Activated T-helper 9 cell treated with anti-CD3 and anti-CD28 coated beads, Interleukin-2, amount 50 U/mL, for 16 hours (primary cell): Measurements from ENCODE around the gene PRKN.

Source experiments
- DNase-seq: peaks from one replicate; pipeline ENCODE4 v3.0.0-alpha.2; 2020; ENCODE audit warnings: low read depth

PRKN gene

GRCh38 chr6:161956082-161956481 lies 771.5 kb downstream of the PRKN start:
- no peak for DNase-seq

GRCh38 chr6:161954699-161955276 lies 772.8 kb downstream of the PRKN start:
- DNase-seq, result no peak

- DNase-seq, result no peak
These were observed 773.5 kb downstream of the PRKN start for GRCh38 chr6:161954077-161954476.

GRCh38 chr6:161951126-161951525 lies 776.4 kb downstream of the PRKN start:
- DNase-seq, result no peak

GRCh38 chr6:161949531-161949930 lies 778.0 kb downstream of the PRKN start:
- DNase-seq, result no peak

- no peak for DNase-seq
These were observed 779.1 kb downstream of the PRKN start for GRCh38 chr6:161948462-161948861.

GRCh38 chr6:161947371-161947770 lies 780.2 kb downstream of the PRKN start:
- DNase-seq, result no peak

GRCh38 chr6:161946461-161946860 lies 781.1 kb downstream of the PRKN start:
- DNase-seq, result no peak

GRCh38 chr6:161943561-161943960 lies 784.0 kb downstream of the PRKN start:
- no peak for DNase-seq

- no peak for DNase-seq
These were observed 786.0 kb downstream of the PRKN start for GRCh38 chr6:161941565-161941964.

GRCh38 chr6:161940519-161940918 lies 787.0 kb downstream of the PRKN start:
- DNase-seq, result no peak

- no peak for DNase-seq
These were observed 801.2 kb downstream of the PRKN start for GRCh38 chr6:161926324-161926723.

- no peak for DNase-seq
These were observed 803.0 kb downstream of the PRKN start for GRCh38 chr6:161924516-161925116.

- DNase-seq, result no peak
These were observed 804.9 kb downstream of the PRKN start for GRCh38 chr6:161922631-161923119.

- no peak for DNase-seq
These were observed 805.8 kb downstream of the PRKN start for GRCh38 chr6:161921602-161922395.

- no peak for DNase-seq
These were observed 807.9 kb downstream of the PRKN start for GRCh38 chr6:161919691-161920090.

GRCh38 chr6:161918628-161919205 lies 808.8 kb downstream of the PRKN start:
- no peak for DNase-seq

GRCh38 chr6:161918109-161918531 lies 809.4 kb downstream of the PRKN start:
- no peak for DNase-seq

- DNase-seq, result no peak
These were observed 809.9 kb downstream of the PRKN start for GRCh38 chr6:161917645-161918044.

GRCh38 chr6:161915456-161915964 lies 812.1 kb downstream of the PRKN start:
- DNase-seq, result no peak

- DNase-seq, result no peak
These were observed 818.7 kb downstream of the PRKN start for GRCh38 chr6:161908872-161909271.

- no peak for DNase-seq
These were observed 821.0 kb downstream of the PRKN start for GRCh38 chr6:161906571-161906970.
